H1 (cell line): Measurements from ENCODE around the gene SLK. TPM values are rescaled to one million over a fixed set of nuclear protein-coding genes. Genes with fewer than 3 reads are reported as not detected.

Experiments
- CTCF ChIA-PET: fragments of 300-600 bp; sonication (Branson Sonifier 250); formaldehyde crosslinking; loops from one replicate; lab custom pipeline; 2021; ENCODE audit not compliant: partially characterized antibody; lab: Charles Lee
- POLR2A ChIA-PET: fragments of 300-600 bp; sonication (Branson Sonifier 250); formaldehyde crosslinking; loops from one replicate; lab custom pipeline; 2021; ENCODE audit warnings: inconsistent platforms; ENCODE audit not compliant: partially characterized antibody; lab: Charles Lee
- DNase-seq, 2 experiments: peaks; one replicate each; pipeline versions ENCODE4 v3.0.0 to v3.0.0-alpha.2; 2010 to 2022; ENCODE audit warnings: low spot score in 2 of 2, low read depth in 1 of 2, mixed read lengths in 1 of 2
- FAIRE-seq: peaks from 2 replicates; lab custom pipeline; 2011; peaks lifted over from hg19 to GRCh38; lab: Jason Lieb, UNC
- H2AFZ ChIP-seq: 2 replicates; pipeline ENCODE4 v1.8.1; 2012; ENCODE audit warnings: low read length, inconsistent platforms
- H2AK5ac ChIP-seq: 2 replicates; pipeline ENCODE4 v1.6.1; 2013; ENCODE audit warnings: low read depth, low read length
- H2BK120ac ChIP-seq: replicated peaks from 2 replicates; pipeline ENCODE3; 2013; ENCODE audit warnings: low read depth, low read length, inconsistent platforms
- H2BK12ac ChIP-seq: 2 replicates; pipeline ENCODE4 v1.6.1; 2013; ENCODE audit warnings: low read depth, low read length
- H2BK15ac ChIP-seq: 2 replicates; pipeline ENCODE4 v1.6.1; 2013; ENCODE audit warnings: low read length
- H2BK20ac ChIP-seq: 2 replicates; pipeline ENCODE4 v1.6.1; 2013; ENCODE audit warnings: low read length
- H2BK5ac ChIP-seq: 2 replicates; pipeline ENCODE4 v1.6.1; 2013; ENCODE audit warnings: low read depth, low read length
- H3K14ac ChIP-seq: 2 replicates; pipeline ENCODE4 v1.6.1; 2013; ENCODE audit warnings: inconsistent platforms; ENCODE audit not compliant: insufficient read length
- H3K18ac ChIP-seq: 2 replicates; pipeline ENCODE4 v1.6.1; 2013; ENCODE audit warnings: low read length; ENCODE audit errors: extremely low read depth
- H3K23ac ChIP-seq: 2 replicates; pipeline ENCODE4 v1.6.1; 2013; ENCODE audit warnings: inconsistent platforms; ENCODE audit not compliant: insufficient read length
- H3K23me2 ChIP-seq: 2 replicates; pipeline ENCODE4 v1.6.1; 2013; ENCODE audit warnings: low read depth, low read length
- H3K27ac ChIP-seq: 2 replicates; pipeline ENCODE4 v1.6.1; 2011; ENCODE audit warnings: low read depth, low read length, inconsistent platforms
- H3K27me3 ChIP-seq, 4 experiments: replicated peaks in 1 of 4; 1 replicate in 1 of 4; 2 replicates in 3 of 4; pipeline versions ENCODE4 v1.6.1 to v1.8.1; 2011 to 2013; ENCODE audit warnings: low read length in 3 of 4, mild to moderate bottlenecking in 3 of 4, inconsistent platforms in 2 of 4, mixed read lengths in 2 of 4, moderate library complexity in 1 of 4; ENCODE audit not compliant: control insufficient read depth in 3 of 4, insufficient read depth in 3 of 4; ENCODE audit errors: extremely low read depth in 1 of 4
- H3K36me3 ChIP-seq, 4 experiments: 2 replicates each; pipeline versions ENCODE4 v1.6.1 to v1.8.1; 2011 to 2013; ENCODE audit warnings: mild to moderate bottlenecking in 4 of 4, low read length in 3 of 4, moderate library complexity in 2 of 4, control low read depth in 1 of 4, inconsistent platforms in 1 of 4; ENCODE audit not compliant: insufficient read depth in 4 of 4, control insufficient read depth in 2 of 4
- H3K4ac ChIP-seq: replicated peaks from 2 replicates; pipeline ENCODE3; 2013; ENCODE audit warnings: low read length, low read depth, mixed read lengths, inconsistent platforms; ENCODE audit not compliant: insufficient read length
- H3K4me1 ChIP-seq, 4 experiments: replicated peaks in 1 of 4; 1 replicate in 1 of 4; 2 replicates in 3 of 4; pipeline versions ENCODE4 v1.6.1 to v1.8.1; 2011 to 2013; ENCODE audit warnings: low read length in 3 of 4, inconsistent platforms in 2 of 4, mixed read lengths in 1 of 4; ENCODE audit not compliant: insufficient read depth in 4 of 4, control insufficient read depth in 3 of 4
- H3K4me2 ChIP-seq, 2 experiments: 2 replicates each; pipeline versions ENCODE4 v1.6.1 to v1.8.1; 2011 to 2013; ENCODE audit warnings: low read depth in 2 of 2, low read length in 2 of 2, control low read depth in 1 of 2, inconsistent platforms in 1 of 2, mild to moderate bottlenecking in 1 of 2; ENCODE audit not compliant: insufficient read depth in 1 of 2
- H3K4me3 ChIP-seq, 4 experiments: fragments of 200-600, 300-600 bp in 1 of 4; sonication (generic), shearing (Covaris generic), sonication (Bioruptor Twin) in 1 of 4; 2 replicates each; pipeline versions ENCODE4 v1.5.1 to v1.8.1; 2011 to 2016; ENCODE audit warnings: low read length in 4 of 4, low read depth in 3 of 4, control low read depth in 2 of 4, inconsistent platforms in 2 of 4, mild to moderate bottlenecking in 2 of 4, mixed read lengths in 1 of 4, moderate library complexity in 1 of 4; ENCODE audit not compliant: insufficient read depth in 2 of 4; ENCODE audit errors: extremely low read depth in 1 of 4
- H3K56ac ChIP-seq: replicated peaks from 2 replicates; pipeline ENCODE3; 2013; ENCODE audit warnings: low read depth, mild to moderate bottlenecking, mixed read lengths, low read length, inconsistent platforms; ENCODE audit not compliant: insufficient read length
- H3K79me1 ChIP-seq: 2 replicates; pipeline ENCODE4 v1.6.1; 2013; ENCODE audit warnings: low read depth, low read length, control low read depth
- H3K79me2 ChIP-seq, 2 experiments: 2 replicates each; pipeline versions ENCODE4 v1.6.1 to v1.8.1; 2012 to 2013; ENCODE audit warnings: low read length in 2 of 2, mild to moderate bottlenecking in 2 of 2, inconsistent platforms in 1 of 2; ENCODE audit not compliant: insufficient read depth in 2 of 2, control insufficient read depth in 1 of 2
- H3K9ac ChIP-seq, 4 experiments: replicated peaks in 1 of 4; 1 replicate in 1 of 4; 2 replicates in 3 of 4; pipeline versions ENCODE4 v1.6.1 to v1.8.1; 2011 to 2013; ENCODE audit warnings: low read depth in 3 of 4, low read length in 3 of 4, control low read depth in 2 of 4, mild to moderate bottlenecking in 2 of 4, moderate library complexity in 2 of 4, inconsistent platforms in 1 of 4; ENCODE audit errors: extremely low read depth in 1 of 4
- H3K9me3 ChIP-seq, 2 experiments: 2 replicates each; pipeline versions ENCODE4 v1.6.1 to v1.8.1; 2012 to 2013; ENCODE audit warnings: mild to moderate bottlenecking in 2 of 2, moderate library complexity in 2 of 2, control low read depth in 1 of 2, inconsistent platforms in 1 of 2, low read depth in 1 of 2, low read length in 1 of 2, mixed read lengths in 1 of 2; ENCODE audit not compliant: insufficient read depth in 2 of 2
- H4K20me1 ChIP-seq, 2 experiments: replicated peaks in 1 of 2; 2 replicates each; pipeline versions ENCODE3 to v1.8.1; 2011 to 2013; ENCODE audit warnings: inconsistent platforms in 2 of 2, low read length in 2 of 2, mild to moderate bottlenecking in 1 of 2; ENCODE audit not compliant: insufficient read depth in 2 of 2, control insufficient read depth in 1 of 2
- H4K5ac ChIP-seq: 2 replicates; pipeline ENCODE4 v1.6.1; 2013; ENCODE audit warnings: low read length, low read depth, mixed read lengths, inconsistent platforms; ENCODE audit not compliant: insufficient read length
- H4K8ac ChIP-seq: 2 replicates; pipeline ENCODE4 v1.8.0; 2013; ENCODE audit warnings: mild to moderate bottlenecking, moderate library complexity, low read length, inconsistent platforms; ENCODE audit not compliant: insufficient read depth; ENCODE audit errors: extremely low read depth
- H4K91ac ChIP-seq: replicated peaks from 2 replicates; pipeline ENCODE3; 2013; ENCODE audit warnings: low read length, mixed read lengths, inconsistent platforms; ENCODE audit not compliant: insufficient read length
- CBX8 ChIP-seq: fragments of 300-800, 300-1000 bp; sonication (generic); IDR thresholded peaks from 2 replicates; pipeline ENCODE4 v1.7.1; 2016; ENCODE audit warnings: low read depth, low read length, borderline replicate concordance
- FOSL1 ChIP-seq: IDR thresholded peaks from 2 replicates; pipeline ENCODE4 v1.6.1; 2011; ENCODE audit warnings: mild to moderate bottlenecking, low read depth, low read length, moderate library complexity; ENCODE audit not compliant: insufficient read depth
- GTF2F1 ChIP-seq: IDR thresholded peaks from 2 replicates; pipeline ENCODE4 v1.6.1; 2012; ENCODE audit warnings: low read depth, low read length, improper control_type of control experiment, borderline replicate concordance
- HDAC6 ChIP-seq: IDR thresholded peaks from one replicate; pipeline ENCODE4 v1.7.1; 2012; ENCODE audit warnings: low read depth, mild to moderate bottlenecking, inconsistent platforms, low read length, moderate library complexity
- KDM1A ChIP-seq: fragments of 200-600, 300-600 bp; sonication (generic); IDR thresholded peaks from 2 replicates; pipeline ENCODE4 v1.7.1; 2016; ENCODE audit warnings: mild to moderate bottlenecking, low read length, borderline replicate concordance
- NRF1 ChIP-seq: IDR thresholded peaks from 2 replicates; pipeline ENCODE4 v1.6.1; 2011; ENCODE audit warnings: mild to moderate bottlenecking, low read depth, low read length, improper control_type of control experiment
- RBBP5 ChIP-seq: IDR thresholded peaks from 2 replicates; pipeline ENCODE4 v1.7.1; 2012; ENCODE audit warnings: low read depth, mild to moderate bottlenecking, inconsistent platforms, low read length, moderate library complexity, borderline replicate concordance
- SIN3A ChIP-seq, 2 experiments: IDR thresholded peaks in 1 of 2; conservative IDR thresholded peaks in 1 of 2; 2 replicates each; pipeline ENCODE4 v1.6.1; 2011 to 2012; ENCODE audit warnings: low read length in 2 of 2, improper control_type of control experiment in 1 of 2, low read depth in 1 of 2, mild to moderate bottlenecking in 1 of 2
- SRF ChIP-seq: IDR thresholded peaks from 2 replicates; pipeline ENCODE4 v1.6.1; 2011; ENCODE audit warnings: mild to moderate bottlenecking, low read depth, low read length, moderate library complexity
- WGBS, 2 experiments: shearing (Covaris generic) in 1 of 2; methylation state at CpG; one replicate each; pipeline versions ENCODE4 v1.1.6 to v1.1.7; 2013 to 2015; ENCODE audit warnings: low lambda C conversion rate in 2 of 2, mixed read lengths in 2 of 2, inconsistent platforms in 1 of 2, low coverage in 1 of 2, missing lambda C conversion rate in 1 of 2; ENCODE audit not compliant: insufficient replicate concordance in 2 of 2, insufficient coverage in 1 of 2, insufficient read length in 1 of 2; ENCODE audit errors: extremely low coverage in 1 of 2, missing lambda C conversion rate in 1 of 2; 5-methylcytosine and 5-hydroxymethylcytosine counted together
- polyA plus RNA-seq, 7 experiments: library from polyadenylated mRNA; depleted of rRNA in 3 of 7; stranded (reverse) in 5 of 7; unstranded in 2 of 7; fragments of >200 nt in 5 of 7; fragments of 200-250 nt in 2 of 7; gene quantifications; 1 replicate in 5 of 7; 2 replicates in 1 of 7; 4 replicates in 1 of 7; pipeline versions ENCODE4 v1.2.1 to v1.2.3, GENCODE V29; 2011 to 2013; ENCODE audit warnings: missing spikeins in 2 of 7, mixed read lengths in 2 of 7
- total RNA-seq: library from RNA; stranded (reverse); fragmentation: NEBNext Ultra II Directional; extraction: Animal tissue kit (Norgen Biotek cat#: 25700); gene quantifications from 2 replicates; pipeline ENCODE4 v1.2.1, GENCODE V29; 2021
- TF ChIP-seq, protein P1 (sequence below): IDR thresholded peaks from 2 replicates; pipeline ENCODE4 v1.6.1; 2011; ENCODE audit warnings: low read depth, mild to moderate bottlenecking, low read length; ENCODE audit not compliant: insufficient read depth
- TF ChIP-seq, protein P2 (sequence below): IDR thresholded peaks from 2 replicates; pipeline ENCODE4 v1.6.1; 2012; ENCODE audit warnings: inconsistent platforms

SLK gene
- total and polyA plus RNA-seq, 2 of the 8 experiments (the other 6 are each of a cell fraction or from before 2014, with no cell fraction given), result 2.7 to 18.3 TPM

DNA sequence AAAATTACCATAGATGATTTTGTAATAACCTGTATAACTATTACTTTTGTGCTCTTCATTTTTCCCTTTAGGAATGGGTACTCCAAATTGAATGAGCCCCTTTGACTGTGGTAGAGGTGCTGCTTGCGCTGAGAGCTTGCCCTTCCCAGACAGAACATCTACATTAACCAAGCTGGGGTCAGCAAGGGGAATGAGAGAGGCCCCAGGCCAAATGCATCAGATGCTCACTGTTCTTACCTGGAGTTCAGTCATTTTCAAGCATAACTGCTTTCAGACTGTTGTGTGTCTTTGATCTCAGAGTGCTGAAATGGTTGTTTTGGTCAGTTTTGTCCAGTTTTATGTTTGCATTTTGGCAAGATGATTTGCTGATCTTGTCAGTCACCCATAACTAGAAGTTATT, 41.3 kb upstream of the SLK start:
- Histone ChIP-seq H3K79me1 (no peaks in the 10 kb centered on the region), H4K91ac (no peak overlapping the region), H2AFZ (no peak overlapping the region), H3K9me3 (no peaks in the 10 kb centered on the region), H2AK5ac (no peak overlapping the region), H3K4me1 (peaks cover 3 to 13% (median 5%) of the 10 kb centered on the region in 4 experiments; a peak in 6 of 7 replicates), H4K20me1 (no peaks in the 10 kb centered on the region), H4K5ac (no peak overlapping the region), H3K9ac (no peak overlapping the region), H3K4ac (no peak overlapping the region), H3K18ac (no peak overlapping the region), H3K27me3 (no peaks in the 10 kb centered on the region), H3K4me3 (no peak overlapping the region), H3K23me2 (no peaks in the 10 kb centered on the region), H3K79me2 (no peaks in the 10 kb centered on the region), H3K56ac (no peak overlapping the region)
- WGBS, 2 experiments, result 100% methylated on average over 1 of the region's 1 CpG; no CpG with 5 or more reads in 1 of the 2 experiments
- CTCF ChIA-PET, result interaction anchor here (1.0 to 1.4 kb wide), 2 partner anchors 18 to 27 kb away, joined by 3 read pairs; no protein-coding TSS in a partner anchor
- DNase-seq (no peak), FAIRE-seq (no peak)
- no peak for TF ChIP-seq RBBP5
- TF ChIP-seq NRF1, result no peak
- TF ChIP-seq, protein P1, sequence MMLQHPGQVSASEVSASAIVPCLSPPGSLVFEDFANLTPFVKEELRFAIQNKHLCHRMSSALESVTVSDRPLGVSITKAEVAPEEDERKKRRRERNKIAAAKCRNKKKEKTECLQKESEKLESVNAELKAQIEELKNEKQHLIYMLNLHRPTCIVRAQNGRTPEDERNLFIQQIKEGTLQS, result no peak
- TF ChIP-seq SIN3A (conservative IDR thresholded peaks at IDR 0.05 in 1 of 2, IDR thresholded peaks at IDR 0.05 in 1 of 2; ENCODE audit: low read depth in 1 of 2, low read length in 2 of 2), result no peak
- TF ChIP-seq FOSL1, result no peak
- TF ChIP-seq KDM1A, result no peak
- TF ChIP-seq HDAC6, result no peak
- TF ChIP-seq CBX8, result no peak
- no peak for TF ChIP-seq SRF
- TF ChIP-seq, protein P2, sequence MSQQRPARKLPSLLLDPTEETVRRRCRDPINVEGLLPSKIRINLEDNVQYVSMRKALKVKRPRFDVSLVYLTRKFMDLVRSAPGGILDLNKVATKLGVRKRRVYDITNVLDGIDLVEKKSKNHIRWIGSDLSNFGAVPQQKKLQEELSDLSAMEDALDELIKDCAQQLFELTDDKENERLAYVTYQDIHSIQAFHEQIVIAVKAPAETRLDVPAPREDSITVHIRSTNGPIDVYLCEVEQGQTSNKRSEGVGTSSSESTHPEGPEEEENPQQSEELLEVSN, result no peak
- TF ChIP-seq GTF2F1, result no peak
- TF ChIP-seq, all 59 proteins: peak for 0
- H3K14ac ChIP-seq, result no peak overlapping the region
- H3K23ac ChIP-seq, result no peak overlapping the region
- no peak overlapping the region for H2BK15ac ChIP-seq
- no peak overlapping the region for H4K8ac ChIP-seq
- H3K36me3 ChIP-seq, result no peaks in the 10 kb centered on the region
- POLR2A ChIA-PET, result interaction anchor here (0.5 kb wide), 1 partner anchor 11 kb away, joined by 6 read pairs; no protein-coding TSS in a partner anchor
- H3K4me2 ChIP-seq, result no peak overlapping the region
- no peak overlapping the region for H2BK12ac ChIP-seq
- no peak overlapping the region for H3K27ac ChIP-seq
- no peak overlapping the region for H2BK20ac ChIP-seq
- no peak overlapping the region for H2BK5ac ChIP-seq
- H2BK120ac ChIP-seq, result no peak overlapping the region
